ENCODE results near the gene LNX2.
A peak's percentile ranks its signal among the peaks of the same experiment; 100 is the strongest.

Gene LNX2

DNA sequence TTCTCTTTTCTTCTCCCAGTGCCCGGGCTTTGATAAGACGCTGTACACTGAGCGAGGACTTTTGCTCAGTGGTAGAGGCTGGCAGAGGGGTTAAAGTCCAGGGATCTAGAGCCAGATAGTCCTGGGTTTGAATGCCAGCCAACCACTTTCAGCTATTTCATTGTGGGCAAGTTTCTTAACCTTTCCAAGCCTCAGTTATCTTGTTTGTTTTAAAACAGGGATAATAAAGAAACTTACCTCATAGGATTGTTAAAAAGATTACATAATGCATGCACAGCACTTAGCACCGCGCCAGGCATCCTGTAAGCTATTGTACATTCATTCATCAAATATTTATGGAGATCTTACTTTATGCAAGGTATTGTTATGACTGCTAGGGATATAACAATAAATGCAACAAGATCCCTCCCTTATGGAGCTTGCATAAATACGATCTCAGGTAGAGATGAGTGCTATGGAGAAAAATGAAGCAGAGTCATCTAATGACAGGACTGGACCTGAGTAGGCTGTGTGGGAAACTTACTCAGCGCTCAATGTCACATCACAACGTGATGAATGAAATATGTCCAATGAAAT, 70.8 kb downstream of the LNX2 start:
- no peak for DNase-seq

- no peak for DNase-seq
Observed at GRCh38 chr13:27542220-27542619, 78.1 kb downstream of the LNX2 start.

- no peak for DNase-seq
Observed at GRCh38 chr13:27541386-27541785, 78.9 kb downstream of the LNX2 start.

DNA sequence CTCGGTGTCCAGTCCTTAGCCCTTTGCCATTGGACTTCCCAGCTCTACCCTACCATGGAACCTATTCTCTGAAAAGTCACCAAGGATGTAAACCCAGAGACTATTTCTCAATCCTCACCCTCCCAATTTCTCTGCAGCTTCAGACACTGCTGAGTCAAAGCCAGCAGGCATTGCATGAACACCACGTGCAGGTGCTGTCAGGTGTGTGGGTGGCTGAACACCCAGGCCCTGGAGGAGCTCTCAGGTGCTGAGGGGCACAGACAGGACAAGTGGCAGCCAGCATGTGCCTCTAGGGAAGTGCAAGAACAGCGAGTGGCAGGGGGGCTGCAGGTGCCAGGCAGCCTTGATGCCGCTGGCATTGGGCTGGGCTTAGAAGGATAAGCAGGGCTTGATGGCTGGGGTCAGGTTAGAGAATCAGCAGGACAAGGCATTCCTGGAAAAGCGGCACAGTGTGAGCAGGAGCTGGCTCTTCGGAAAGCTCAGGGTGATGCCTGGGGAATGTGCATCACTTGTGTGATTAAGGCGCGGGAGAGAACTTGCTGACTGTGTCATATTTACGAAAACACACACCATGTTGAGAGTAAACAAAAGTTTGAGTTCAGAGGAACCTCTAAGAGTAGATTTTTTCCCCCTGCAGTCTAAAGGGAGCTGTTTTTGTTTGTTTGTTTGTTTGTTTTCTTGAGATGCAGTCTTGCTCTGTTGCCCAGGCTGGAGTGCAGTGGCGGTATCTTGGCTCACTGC, 83.8 kb downstream of the LNX2 start:
- DNase-seq: no peak

- DNase-seq: no peak
Observed at GRCh38 chr13:27535546-27535945, 84.8 kb downstream of the LNX2 start.

GRCh38 chr13:27534981-27535380, 85.3 kb downstream of the LNX2 start:
- no peak for DNase-seq

- DNase-seq: no peak
Observed at GRCh38 chr13:27534108-27534980, 86.0 kb downstream of the LNX2 start.

- DNase-seq: peak; percentile 43
Observed at GRCh38 chr13:27533155-27533643, 87.1 kb downstream of the LNX2 start.

DNA sequence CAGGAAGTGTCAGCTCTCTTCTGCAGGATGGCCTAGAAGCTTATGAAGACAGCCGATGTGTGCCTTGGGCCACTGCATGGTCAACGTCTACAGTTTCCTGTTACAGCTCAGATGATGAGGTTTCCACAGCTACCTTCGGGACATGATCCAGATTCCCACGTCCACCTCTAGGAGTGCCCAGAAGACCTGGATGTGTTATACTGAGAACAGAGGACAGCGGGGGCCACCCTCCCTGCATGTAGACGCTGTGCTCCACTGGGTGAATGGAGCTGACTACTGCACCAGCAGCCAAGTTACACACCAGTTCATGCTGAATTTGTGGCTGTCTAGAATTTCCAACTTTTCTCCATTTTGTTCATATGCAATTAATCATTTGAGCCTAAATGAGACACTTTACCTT, 91.4 kb downstream of the LNX2 start:
- no peak for DNase-seq

- DNase-seq: no peak
Observed at GRCh38 chr13:27526516-27526915, 93.8 kb downstream of the LNX2 start.

DNA sequence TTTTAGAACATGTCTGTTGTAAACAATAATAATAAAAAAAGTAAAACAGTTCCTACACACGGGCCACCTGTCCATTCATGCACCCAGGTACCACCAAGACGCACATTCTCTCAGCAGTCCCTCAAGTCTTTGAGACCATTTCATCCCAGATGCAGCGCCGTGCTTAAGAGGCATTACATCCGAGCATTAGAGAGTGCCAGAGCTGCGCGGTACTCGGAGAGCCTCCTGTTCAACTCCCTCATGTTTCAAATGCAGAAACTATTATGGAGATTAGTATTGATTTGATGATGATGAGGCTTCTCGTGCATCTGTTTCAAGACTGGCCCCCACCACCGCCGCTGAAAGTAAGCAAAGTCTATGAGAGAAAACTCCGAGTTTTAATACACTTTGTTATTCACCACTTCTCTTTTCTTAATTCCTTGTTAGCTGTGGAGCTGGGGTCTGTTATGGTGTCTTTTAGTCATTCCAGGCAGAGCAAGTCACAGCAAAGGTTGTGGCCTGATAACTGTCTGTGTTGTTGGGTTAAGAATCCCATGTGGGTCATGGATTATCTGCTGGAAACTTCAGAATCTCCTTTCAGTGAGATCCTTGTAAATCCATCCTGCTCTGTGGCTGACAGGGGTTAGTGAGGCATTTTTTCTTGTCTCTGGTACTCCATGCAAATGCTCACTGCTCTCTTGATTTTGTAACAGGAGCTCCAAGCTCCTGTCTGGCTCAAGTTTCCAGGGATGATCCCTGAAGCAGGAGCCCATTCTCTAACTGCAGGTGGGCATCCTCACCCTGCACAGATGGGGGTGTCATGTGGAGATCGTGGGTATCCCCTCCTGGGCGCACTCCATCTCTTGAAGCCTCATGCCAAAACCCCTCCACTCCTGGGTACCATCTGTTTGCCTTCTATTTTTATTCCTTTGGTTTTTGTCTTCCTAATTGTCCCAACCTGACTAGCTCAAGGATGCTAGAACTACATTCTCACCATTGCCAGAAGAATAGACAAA, 95.1 kb downstream of the LNX2 start:
- DNase-seq: no peak

DNA sequence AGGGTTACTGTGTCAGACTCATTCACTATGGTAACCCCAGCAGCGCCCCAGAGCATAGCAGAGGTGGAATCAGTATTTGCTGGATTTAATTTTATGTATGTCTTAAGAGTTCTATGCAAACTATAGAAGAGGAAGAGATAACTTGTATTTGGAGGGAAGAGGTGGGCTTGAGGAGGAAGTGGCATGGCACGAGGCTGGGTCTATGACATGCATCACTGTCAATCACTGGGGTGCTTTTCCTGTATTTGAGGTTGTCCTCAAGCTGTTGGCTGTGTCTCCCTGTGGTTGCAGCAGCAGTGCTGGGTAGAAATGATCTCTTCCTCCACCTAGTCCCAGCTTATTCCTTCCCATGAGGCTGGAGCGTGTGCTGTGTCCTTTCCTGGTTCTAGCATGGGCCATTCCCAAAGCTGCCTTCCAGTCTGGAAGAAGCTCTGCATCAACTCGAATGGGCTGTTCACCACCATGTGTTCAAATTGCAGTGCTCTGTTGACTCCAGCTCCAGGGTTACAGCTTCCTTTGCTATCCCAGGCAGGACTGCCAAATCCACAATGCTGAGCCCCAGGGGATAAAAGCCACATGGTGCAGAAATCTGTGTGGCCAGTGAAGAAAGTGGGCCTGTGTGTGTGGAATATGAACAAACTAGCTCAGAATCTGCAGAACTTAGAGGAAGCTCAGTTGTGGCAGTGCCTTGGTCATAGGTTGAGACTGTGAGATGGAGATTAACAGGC, 96.8 kb downstream of the LNX2 start:
- DNase-seq: no peak

- DNase-seq: no peak
Observed at GRCh38 chr13:27522847-27523246, 97.5 kb downstream of the LNX2 start.

DNA sequence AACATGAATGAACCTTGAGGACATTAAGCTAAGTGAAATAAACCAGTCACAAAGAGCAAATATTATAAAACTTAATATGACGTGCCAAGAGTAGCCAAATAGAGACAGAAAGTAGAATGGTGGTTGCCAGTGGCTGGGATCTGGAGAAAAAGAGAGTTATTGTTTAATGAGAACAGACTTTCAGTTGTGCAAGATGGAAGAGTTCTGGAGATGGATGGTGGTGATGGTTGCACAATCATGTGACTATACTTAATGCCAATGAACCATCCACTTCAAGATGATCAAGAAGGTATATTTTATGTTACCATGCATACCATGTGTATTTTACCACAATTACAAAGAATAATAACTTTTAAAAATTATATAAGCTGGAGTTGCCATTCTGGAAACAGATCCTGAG, 104.2 kb downstream of the LNX2 start:
- DNase-seq: no peak

- no peak for DNase-seq
Observed at GRCh38 chr13:27510082-27510481, 110.2 kb downstream of the LNX2 start.

GRCh38 chr13:27508802-27509201, 111.5 kb downstream of the LNX2 start:
- no peak for DNase-seq

- no peak for DNase-seq
Observed at GRCh38 chr13:27505792-27506191, 114.5 kb downstream of the LNX2 start.

DNA sequence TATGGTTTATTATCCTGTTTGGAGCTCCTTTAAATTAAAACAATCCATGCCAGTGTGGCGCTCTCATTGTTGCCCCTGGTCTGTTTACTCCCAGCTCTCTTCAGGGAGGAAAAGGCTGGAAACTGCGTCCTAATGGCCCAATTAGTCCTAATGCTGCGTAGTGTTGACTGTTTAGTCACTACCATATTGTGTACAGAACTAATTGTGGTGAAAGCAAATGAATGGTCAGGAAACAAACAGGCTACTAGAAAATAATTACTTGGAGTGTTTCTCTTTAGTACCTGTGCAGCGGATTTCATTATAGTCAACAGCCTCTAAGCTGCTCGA, 115.5 kb downstream of the LNX2 start:
- no peak for DNase-seq

DNA sequence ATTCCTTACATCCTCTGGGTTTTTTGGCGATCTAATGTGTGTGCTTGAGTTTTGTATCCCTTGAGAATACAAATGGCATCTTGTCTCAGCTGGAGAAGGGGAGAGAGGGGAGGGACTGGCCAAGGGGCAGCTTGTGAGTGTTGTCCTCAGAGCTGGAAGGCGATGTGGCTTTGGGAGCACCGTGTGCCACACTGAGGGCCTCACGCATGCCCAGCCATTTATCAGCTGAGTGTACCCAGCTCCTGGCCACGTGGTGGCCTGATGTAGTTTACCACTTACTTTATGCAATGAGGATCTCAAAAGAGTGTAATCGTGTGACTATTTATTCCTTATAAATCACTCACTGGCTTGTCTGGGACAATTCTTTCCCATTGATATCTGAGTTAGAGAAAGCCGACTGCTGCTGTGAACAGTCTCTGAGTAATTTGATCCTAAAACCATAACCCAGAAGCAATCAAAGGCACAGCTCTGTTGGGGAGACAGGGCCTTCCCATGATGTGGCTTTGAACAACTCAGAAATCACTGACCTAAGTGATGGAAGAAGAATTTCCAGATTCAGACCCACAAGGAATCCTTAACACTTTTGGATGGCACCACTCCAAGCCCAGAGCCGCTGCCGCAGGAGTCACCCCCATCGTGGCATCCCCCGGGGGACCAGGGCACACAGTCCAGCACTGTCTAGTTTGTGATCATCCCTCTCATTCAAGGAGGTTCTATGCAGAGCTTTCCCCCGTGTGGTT, 116.0 kb downstream of the LNX2 start:
- DNase-seq: no peak

GRCh38 chr13:27500806-27501534, 119.4 kb downstream of the LNX2 start:
- no peak for DNase-seq

All from activated CD8-positive, alpha-beta memory T cell treated with anti-CD3 and anti-CD28 coated beads, Interleukin-2, amount 50 U/mL, for 4 hours (primary cell).